GM12878 (cell line): ENCODE measurements around the gene PXT1. TPM values are rescaled to one million over a fixed set of nuclear protein-coding genes. Genes with fewer than 3 reads are reported as not detected.
A peak's percentile ranks its signal among the peaks of the same experiment; 100 is the strongest.

ENCODE experiments used
- ATAC-seq: fragments of 200-7000 bp; cut with Tn5 transposase; 3 replicates; pipeline ENCODE4 v1.9.1; 2020; ENCODE audit warnings: mild to moderate bottlenecking, moderate library complexity
- BruUV-seq: library from RNA; stranded (reverse); fragments of 400-500 nt; replicated peaks from 2 replicates; lab custom pipeline; 2021; lab: Mats Ljungman, UMichigan
- CTCF ChIA-PET: fragments of 300-600 bp; sonication (Branson Sonifier 250); formaldehyde crosslinking; extraction: SDS; loops from one replicate; lab custom pipeline; 2021; ENCODE audit warnings: inconsistent platforms; lab: Yijun Ruan, JAX
- POLR2A ChIA-PET: fragments of 350-600 bp; formaldehyde crosslinking; extraction: SDS; loops from one replicate; lab custom pipeline; 2021; ENCODE audit warnings: inconsistent platforms; lab: Charles Lee
- RAD21 ChIA-PET: fragments of 300-600 bp; sonication (Branson Sonifier 250); formaldehyde crosslinking; loops from one replicate; lab custom pipeline; 2023; ENCODE audit warnings: antibody characterized with exemption; ENCODE audit not compliant: unreplicated experiment; lab: Charles Lee
- SMC1A ChIA-PET: fragments of 300-600 bp; sonication (Branson Sonifier 250); formaldehyde crosslinking; loops from one replicate; lab custom pipeline; 2023; ENCODE audit not compliant: unreplicated experiment, uncharacterized antibody; lab: Charles Lee
- DNase-seq: peaks from one replicate; pipeline ENCODE4 v3.0.0-alpha.2; 2011; ENCODE audit warnings: low read depth, low spot score
- FAIRE-seq: peaks from 3 replicates; lab custom pipeline; 2011; peaks lifted over from hg19 to GRCh38; lab: Jason Lieb, UNC
- H2AFZ ChIP-seq: 2 replicates; pipeline ENCODE4 v1.6.0; 2011; ENCODE audit warnings: low read depth, low read length, control low read depth; ENCODE audit not compliant: control insufficient read depth
- H3K27ac ChIP-seq: 2 replicates; pipeline ENCODE4 v1.5.1; 2011; ENCODE audit warnings: control low read depth; ENCODE audit not compliant: control insufficient read depth, insufficient read depth
- H3K27me3 ChIP-seq, 2 experiments: replicated peaks in 1 of 2; 2 replicates each; pipeline versions ENCODE4 v1.6.0 to v1.6.1; 2011; ENCODE audit warnings: low read length in 1 of 2; ENCODE audit not compliant: control insufficient read depth in 2 of 2, insufficient read depth in 2 of 2
- H3K36me3 ChIP-seq, 2 experiments: 2 replicates each; pipeline ENCODE4 v1.5.1; 2011; ENCODE audit warnings: low read length in 1 of 2; ENCODE audit not compliant: control insufficient read depth in 2 of 2, insufficient read depth in 2 of 2
- H3K4me1 ChIP-seq: 2 replicates; pipeline ENCODE4 v1.6.1; 2011; ENCODE audit warnings: mild to moderate bottlenecking, low read length, moderate library complexity, mixed read lengths; ENCODE audit not compliant: control insufficient read depth, insufficient read depth
- H3K4me2 ChIP-seq: 2 replicates; pipeline ENCODE4 v1.6.0; 2011; ENCODE audit warnings: control low read depth; ENCODE audit not compliant: control insufficient read depth, insufficient read depth
- H3K4me3 ChIP-seq: fragments of 200-600 bp; sonication (generic); 2 replicates; pipeline ENCODE4 v1.5.1; 2016
- H3K79me2 ChIP-seq: 2 replicates; pipeline ENCODE4 v1.6.0; 2011; ENCODE audit warnings: low read length; ENCODE audit not compliant: control insufficient read depth, insufficient read depth
- H3K9ac ChIP-seq: 2 replicates; pipeline ENCODE4 v1.8.0; 2011; ENCODE audit warnings: low read length, control low read depth, mixed read lengths; ENCODE audit not compliant: control insufficient read depth, insufficient read depth
- H3K9me3 ChIP-seq: replicated peaks from 3 replicates; pipeline ENCODE4 v1.5.1; 2011; ENCODE audit warnings: mild to moderate bottlenecking, low read length; ENCODE audit not compliant: control insufficient read depth, insufficient read depth
- H4K20me1 ChIP-seq: 2 replicates; pipeline ENCODE4 v1.6.0; 2011; ENCODE audit not compliant: control insufficient read depth, insufficient read depth
- ATF7 ChIP-seq: fragments of 450-650 bp; IDR thresholded peaks from 2 replicates; pipeline ENCODE4 v1.6.1; 2016; ENCODE audit warnings: low read depth, mild to moderate bottlenecking
- BCL3 ChIP-seq: IDR thresholded peaks from 2 replicates; pipeline ENCODE4 v1.6.1; 2011; ENCODE audit warnings: borderline replicate concordance, low read depth, mild to moderate bottlenecking, moderate library complexity, low read length; ENCODE audit not compliant: insufficient read depth, poor library complexity, severe bottlenecking
- BHLHE40 ChIP-seq, 2 experiments: fragments of 450-650 bp in 1 of 2; IDR thresholded peaks; 2 replicates each; pipeline ENCODE4 v1.6.1; 2011 to 2017; ENCODE audit warnings: low read depth in 2 of 2, borderline replicate concordance in 1 of 2, improper control_type of control experiment in 1 of 2, low read length in 1 of 2, mild to moderate bottlenecking in 1 of 2
- CREM ChIP-seq: IDR thresholded peaks from 2 replicates; pipeline ENCODE4 v1.6.1; 2014; ENCODE audit warnings: antibody characterized with exemption, low read depth
- EED ChIP-seq: sonication (generic); IDR thresholded peaks from 2 replicates; pipeline ENCODE4 v1.6.1; 2016; ENCODE audit warnings: antibody characterized with exemption, low read depth
- FOXM1 ChIP-seq: IDR thresholded peaks from 2 replicates; pipeline ENCODE4 v1.6.1; 2012; ENCODE audit warnings: low read depth, mild to moderate bottlenecking, inconsistent platforms, low read length, moderate library complexity
- MEF2B ChIP-seq: fragments of 450-650 bp; IDR thresholded peaks from 2 replicates; pipeline ENCODE4 v1.6.1; 2018; ENCODE audit warnings: mild to moderate bottlenecking, moderate library complexity; ENCODE audit not compliant: partially characterized antibody, poor library complexity, severe bottlenecking
- MXI1 ChIP-seq: fragments of 150-350 bp; IDR thresholded peaks from 2 replicates; pipeline ENCODE4 v1.6.1; 2011; ENCODE audit warnings: low read depth, mild to moderate bottlenecking, inconsistent platforms, low read length, improper control_type of control experiment
- RELB ChIP-seq: fragments of 450-650 bp; IDR thresholded peaks from 2 replicates; pipeline ENCODE4 v1.6.1; 2017; ENCODE audit warnings: low read depth, mild to moderate bottlenecking, moderate library complexity
- YY1 ChIP-seq: IDR thresholded peaks from 2 replicates; pipeline ENCODE4 v1.6.1; 2011; ENCODE audit warnings: low read depth, mild to moderate bottlenecking, low read length
- WGBS: methylation state at CpG from one replicate; pipeline ENCODE4 v1.1.6; 2016; ENCODE audit warnings: low lambda C conversion rate; ENCODE audit not compliant: insufficient replicate concordance, insufficient coverage; ENCODE audit errors: missing lambda C conversion rate; 5-methylcytosine and 5-hydroxymethylcytosine counted together
- in situ Hi-C: fragments of 300-500 bp; cut with MboI; formaldehyde crosslinking; loops from 9 replicates; pipeline ENCODE4 v1.14.3; 2018; ENCODE audit warnings: mixed read lengths
- intact Hi-C: fragments of 100-400 bp; cut with micrococcal nuclease; formaldehyde crosslinking; loops from one replicate; pipeline ENCODE4 v1.14.2; 2022; ENCODE audit not compliant: unreplicated experiment
- polyA plus RNA-seq, 11 experiments: library from polyadenylated mRNA; depleted of rRNA in 4 of 11; unstranded in 6 of 11; stranded (reverse) in 5 of 11; fragments of >200 nt; fragmentation: Nextera tagmentation in 4 of 11; fragmentation: Illumina TruSeq in 1 of 11; extraction: Ambion mirVana in 4 of 11; extraction: Trizol in 1 of 11; gene quantifications; 1 replicate in 1 of 11; 2 replicates in 10 of 11; pipeline versions ENCODE4 v1.2.1 to v1.2.3, GENCODE V29; 2011 to 2016; ENCODE audit warnings: inconsistent platforms in 2 of 11, missing spikeins in 2 of 11, low read depth in 1 of 11
- total RNA-seq, 4 experiments: library from RNA; depleted of rRNA in 3 of 4; stranded (reverse); fragments of >200 nt in 3 of 4; fragmentation: Illumina TruSeq in 1 of 4; extraction: Trizol in 1 of 4; gene quantifications; 2 replicates each; pipeline versions ENCODE4 v1.2.1 to v1.2.3, GENCODE V29; 2013 to 2021
- TF ChIP-seq, protein P1 (sequence below): fragments of 450-650 bp; IDR thresholded peaks from 2 replicates; pipeline ENCODE4 v1.6.1; 2017; ENCODE audit warnings: mild to moderate bottlenecking, moderate library complexity
- TF ChIP-seq, protein P2 (sequence below): IDR thresholded peaks from 2 replicates; pipeline ENCODE4 v1.6.1; 2012; ENCODE audit warnings: low read depth, low read length, improper control_type of control experiment

The PXT1 gene
- total and polyA plus RNA-seq, 10 of the 15 experiments (the other 5 are each of a cell fraction or from before 2014, with no cell fraction given), result 0.27 to 2.9 (median 0.50) TPM

DNA sequence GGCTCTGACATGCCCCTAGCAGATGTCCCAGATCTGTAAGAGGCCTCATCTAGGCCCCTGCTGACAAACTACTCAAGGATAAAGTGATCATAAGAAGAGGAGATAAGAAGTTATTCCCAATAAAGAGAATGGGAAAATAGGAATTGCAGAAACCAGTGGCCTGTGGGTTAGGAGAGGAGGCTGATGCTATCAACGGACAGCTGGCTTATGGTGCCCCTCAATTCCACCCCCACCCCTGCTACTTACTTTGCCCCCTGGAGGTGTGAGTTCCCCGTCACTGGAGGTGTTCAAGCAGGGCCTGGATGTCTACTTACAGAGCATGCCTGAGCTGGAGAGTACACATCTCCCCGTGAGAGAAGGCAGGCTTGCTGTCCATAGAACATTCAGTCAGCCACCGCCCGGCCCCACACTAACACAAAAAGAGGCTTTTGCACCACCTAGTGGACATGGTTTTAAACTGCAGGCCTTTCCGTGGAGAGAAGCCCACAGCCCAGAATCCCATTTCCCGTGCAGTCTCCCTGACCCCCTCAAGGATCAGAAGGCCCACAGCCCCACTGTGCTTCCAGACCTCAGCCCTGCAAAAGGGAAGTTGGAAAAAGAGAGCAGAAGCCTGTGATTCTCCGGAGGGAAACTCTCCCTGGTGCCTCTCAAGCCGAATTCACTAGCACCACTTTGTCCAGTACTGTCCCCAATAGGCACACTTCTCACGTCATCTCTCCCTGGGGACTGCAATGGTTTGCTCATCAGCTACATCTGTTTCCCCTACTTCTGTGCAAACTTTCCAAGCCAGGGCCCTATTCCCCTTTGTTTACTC, 82.2 kb downstream of the PXT1 start:
- H2AFZ ChIP-seq, result peak overlapping the region; percentile 75
- FAIRE-seq, result peak; percentile 57
- ChIA-PET SMC1A (interaction anchor here (0.8 to 19.6 kb wide), 15 partner anchors 8 to 332 kb away, joined by 3 to 386 read pairs (median 6); partner anchors contain the start of genes BNIP5, MAPK13 and MAPK14), CTCF (interaction anchor here (0.6 to 17.3 kb wide), 21 partner anchors 9 to 422 kb away, joined by 3 to 483 read pairs (median 5); partner anchors contain the start of genes BNIP5, MAPK13 and MAPK14), POLR2A (interaction anchor here (0.7 to 3.1 kb wide), 6 partner anchors 13 to 332 kb away, joined by 3 to 30 read pairs (median 4); partner anchors contain the start of gene MAPK14), RAD21 (interaction anchor here (0.6 to 11.7 kb wide), 19 partner anchors 9 to 332 kb away, joined by 3 to 311 read pairs (median 5); partner anchors contain the start of genes BNIP5, MAPK13 and MAPK14)
- WGBS, result 12% methylated on average over 10 of the region's 10 CpGs
- peak; percentile 65 for ATAC-seq
- no peaks in the 10 kb centered on the region for H3K36me3 ChIP-seq
- no peak overlapping the region for H3K27ac ChIP-seq
- no peaks in the 10 kb centered on the region for H3K9me3 ChIP-seq
- H3K4me2 ChIP-seq, result peak overlapping the region; percentile 1; the same call in 1 of the 2 replicates
- H3K79me2 ChIP-seq, result no peaks in the 10 kb centered on the region
- in situ Hi-C loops, result no loop called here
- peak overlapping the region; percentile 32; the same call in 1 of the 2 replicates for H3K9ac ChIP-seq
- H3K4me3 ChIP-seq, result no peak overlapping the region
- no peaks in the 10 kb centered on the region for H4K20me1 ChIP-seq
- no TSS peak for BruUV-seq
- intact Hi-C loops, result loop anchor here (1.0 kb wide), 4 partner anchors 19 to 333 kb away; partner anchors contain the start of gene MAPK14
- H3K4me1 ChIP-seq, result peaks cover 36% of the 10 kb centered on the region
- H3K27me3 ChIP-seq, result no peaks in the 10 kb centered on the region
- DNase-seq, result no peak
- TF ChIP-seq ATF7, result peak; percentile 58
- peak; percentile 76 for TF ChIP-seq YY1
- peak; percentile 44 for TF ChIP-seq RELB
- TF ChIP-seq BHLHE40 (IDR thresholded peaks at IDR 0.05; ENCODE audit: borderline replicate concordance in 1 of 2, low read depth in 2 of 2, low read length in 1 of 2), result peak; percentile 14 to 51; a peak in 2 of 4 replicates
- TF ChIP-seq EED, result peak; percentile 66
- TF ChIP-seq MEF2B, result peak; percentile 96
- TF ChIP-seq, protein P1, sequence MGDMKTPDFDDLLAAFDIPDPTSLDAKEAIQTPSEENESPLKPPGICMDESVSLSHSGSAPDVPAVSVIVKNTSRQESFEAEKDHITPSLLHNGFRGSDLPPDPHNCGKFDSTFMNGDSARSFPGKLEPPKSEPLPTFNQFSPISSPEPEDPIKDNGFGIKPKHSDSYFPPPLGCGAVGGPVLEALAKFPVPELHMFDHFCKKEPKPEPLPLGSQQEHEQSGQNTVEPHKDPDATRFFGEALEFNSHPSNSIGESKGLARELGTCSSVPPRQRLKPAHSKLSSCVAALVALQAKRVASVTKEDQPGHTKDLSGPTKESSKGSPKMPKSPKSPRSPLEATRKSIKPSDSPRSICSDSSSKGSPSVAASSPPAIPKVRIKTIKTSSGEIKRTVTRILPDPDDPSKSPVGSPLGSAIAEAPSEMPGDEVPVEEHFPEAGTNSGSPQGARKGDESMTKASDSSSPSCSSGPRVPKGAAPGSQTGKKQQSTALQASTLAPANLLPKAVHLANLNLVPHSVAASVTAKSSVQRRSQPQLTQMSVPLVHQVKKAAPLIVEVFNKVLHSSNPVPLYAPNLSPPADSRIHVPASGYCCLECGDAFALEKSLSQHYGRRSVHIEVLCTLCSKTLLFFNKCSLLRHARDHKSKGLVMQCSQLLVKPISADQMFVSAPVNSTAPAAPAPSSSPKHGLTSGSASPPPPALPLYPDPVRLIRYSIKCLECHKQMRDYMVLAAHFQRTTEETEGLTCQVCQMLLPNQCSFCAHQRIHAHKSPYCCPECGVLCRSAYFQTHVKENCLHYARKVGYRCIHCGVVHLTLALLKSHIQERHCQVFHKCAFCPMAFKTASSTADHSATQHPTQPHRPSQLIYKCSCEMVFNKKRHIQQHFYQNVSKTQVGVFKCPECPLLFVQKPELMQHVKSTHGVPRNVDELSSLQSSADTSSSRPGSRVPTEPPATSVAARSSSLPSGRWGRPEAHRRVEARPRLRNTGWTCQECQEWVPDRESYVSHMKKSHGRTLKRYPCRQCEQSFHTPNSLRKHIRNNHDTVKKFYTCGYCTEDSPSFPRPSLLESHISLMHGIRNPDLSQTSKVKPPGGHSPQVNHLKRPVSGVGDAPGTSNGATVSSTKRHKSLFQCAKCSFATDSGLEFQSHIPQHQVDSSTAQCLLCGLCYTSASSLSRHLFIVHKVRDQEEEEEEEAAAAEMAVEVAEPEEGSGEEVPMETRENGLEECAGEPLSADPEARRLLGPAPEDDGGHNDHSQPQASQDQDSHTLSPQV, result 0 out of 2 replicates have a peak, but pooled peaks have one; percentile 46
- TF ChIP-seq, protein P2, sequence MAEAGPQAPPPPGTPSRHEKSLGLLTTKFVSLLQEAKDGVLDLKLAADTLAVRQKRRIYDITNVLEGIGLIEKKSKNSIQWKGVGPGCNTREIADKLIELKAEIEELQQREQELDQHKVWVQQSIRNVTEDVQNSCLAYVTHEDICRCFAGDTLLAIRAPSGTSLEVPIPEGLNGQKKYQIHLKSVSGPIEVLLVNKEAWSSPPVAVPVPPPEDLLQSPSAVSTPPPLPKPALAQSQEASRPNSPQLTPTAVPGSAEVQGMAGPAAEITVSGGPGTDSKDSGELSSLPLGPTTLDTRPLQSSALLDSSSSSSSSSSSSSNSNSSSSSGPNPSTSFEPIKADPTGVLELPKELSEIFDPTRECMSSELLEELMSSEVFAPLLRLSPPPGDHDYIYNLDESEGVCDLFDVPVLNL, result 0 out of 2 replicates have a peak, but pooled peaks have one; percentile 17
- peak; percentile 58 for TF ChIP-seq CREM
- no peak for TF ChIP-seq MXI1
- peak; percentile 89 for TF ChIP-seq BCL3
- 0 out of 2 replicates have a peak, but pooled peaks have one; percentile 57 for TF ChIP-seq FOXM1
